ENCODE data around the gene ABHD14A.

Gene ABHD14A

DNA sequence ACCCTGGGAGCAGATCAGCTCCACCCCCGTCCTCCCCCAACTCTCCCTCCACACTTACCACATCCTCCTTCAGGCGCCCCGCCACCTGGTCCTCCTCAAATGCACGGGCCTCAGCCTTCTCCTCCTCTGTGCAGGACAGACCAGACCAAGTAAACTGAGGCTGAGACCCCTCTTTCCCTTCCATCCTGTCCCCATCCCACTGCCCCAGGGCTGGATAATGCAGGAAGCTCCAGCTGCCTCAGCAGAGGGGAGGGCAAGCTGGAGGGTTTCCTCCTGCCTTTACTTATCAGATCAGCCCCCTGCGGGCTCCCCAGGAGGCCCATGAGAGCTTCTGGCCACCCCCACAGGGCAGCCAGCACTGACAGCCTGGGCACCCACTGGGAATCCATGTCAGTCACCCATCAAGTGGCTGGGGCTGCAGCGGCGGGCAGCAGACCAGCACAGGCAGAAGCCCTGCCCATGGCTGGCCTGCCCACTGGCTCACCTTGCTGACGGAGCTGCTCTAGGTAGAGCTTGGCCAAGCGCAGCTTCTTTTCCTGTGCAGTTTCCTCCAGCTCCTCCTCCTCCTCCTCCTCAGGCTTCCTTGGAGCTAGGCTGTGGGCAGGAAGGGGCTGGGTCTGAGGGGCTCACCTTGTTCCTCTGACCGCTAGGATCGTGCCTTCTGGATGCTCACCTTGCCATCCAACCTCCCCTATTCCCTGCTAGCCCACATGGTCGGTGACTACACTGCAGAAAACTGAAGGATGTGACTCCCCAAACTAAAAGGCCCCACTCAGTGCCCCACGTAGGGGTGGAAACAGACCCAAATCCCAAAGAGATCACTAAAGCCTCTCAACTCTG lies 37.0 kb upstream of the ABHD14A start:
- Histone ChIP-seq H3K9me2 (replicated peaks; ENCODE audit: insufficient read depth, low read length) (no peaks in the 10 kb centered on the region), H3F3A (ENCODE audit: insufficient read depth, low read length) (no peaks in the 10 kb centered on the region), H3K79me2 (ENCODE audit: low read length) (peaks cover 44% of the 10 kb centered on the region), H3K4me1 (ENCODE audit: low read length) (peaks cover 10% of the 10 kb centered on the region), H3K4me3 (ENCODE audit: low read length) (no peak overlapping the region), H3K36me3 (replicated peaks; ENCODE audit: insufficient read depth, low read length) (peaks cover 5% of the 10 kb centered on the region; the same call in 1 of the 2 replicates), H3K9me3 (replicated peaks; ENCODE audit: insufficient read depth, low read length) (no peaks in the 10 kb centered on the region), H4K20me1 (ENCODE audit: insufficient read depth, low read length) (0 out of 2 replicates have a peak, but pooled peaks cover 2% of the 10 kb centered on the region), H2AFZ (ENCODE audit: low read length) (no peak overlapping the region), H3K27me3 (replicated peaks; ENCODE audit: insufficient read depth, low read length) (no peaks in the 10 kb centered on the region), H3K27ac (ENCODE audit: low read length) (no peak overlapping the region), H3K4me2 (ENCODE audit: low read depth, low read length) (no peak overlapping the region), H3K9ac (ENCODE audit: low read length) (no peak overlapping the region)
- no peak for DNase-seq
- TF ChIP-seq EZH2 (optimal IDR thresholded peaks at IDR 0.05; ENCODE audit: low read depth, low read length) (no peak), EZH2phosphoT487 (IDR thresholded peaks at IDR 0.05; ENCODE audit: low read length) (no peak)
- TF ChIP-seq, protein P1, sequence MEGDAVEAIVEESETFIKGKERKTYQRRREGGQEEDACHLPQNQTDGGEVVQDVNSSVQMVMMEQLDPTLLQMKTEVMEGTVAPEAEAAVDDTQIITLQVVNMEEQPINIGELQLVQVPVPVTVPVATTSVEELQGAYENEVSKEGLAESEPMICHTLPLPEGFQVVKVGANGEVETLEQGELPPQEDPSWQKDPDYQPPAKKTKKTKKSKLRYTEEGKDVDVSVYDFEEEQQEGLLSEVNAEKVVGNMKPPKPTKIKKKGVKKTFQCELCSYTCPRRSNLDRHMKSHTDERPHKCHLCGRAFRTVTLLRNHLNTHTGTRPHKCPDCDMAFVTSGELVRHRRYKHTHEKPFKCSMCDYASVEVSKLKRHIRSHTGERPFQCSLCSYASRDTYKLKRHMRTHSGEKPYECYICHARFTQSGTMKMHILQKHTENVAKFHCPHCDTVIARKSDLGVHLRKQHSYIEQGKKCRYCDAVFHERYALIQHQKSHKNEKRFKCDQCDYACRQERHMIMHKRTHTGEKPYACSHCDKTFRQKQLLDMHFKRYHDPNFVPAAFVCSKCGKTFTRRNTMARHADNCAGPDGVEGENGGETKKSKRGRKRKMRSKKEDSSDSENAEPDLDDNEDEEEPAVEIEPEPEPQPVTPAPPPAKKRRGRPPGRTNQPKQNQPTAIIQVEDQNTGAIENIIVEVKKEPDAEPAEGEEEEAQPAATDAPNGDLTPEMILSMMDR (IDR thresholded peaks at IDR 0.05; ENCODE audit: low read length), result no peak

DNA sequence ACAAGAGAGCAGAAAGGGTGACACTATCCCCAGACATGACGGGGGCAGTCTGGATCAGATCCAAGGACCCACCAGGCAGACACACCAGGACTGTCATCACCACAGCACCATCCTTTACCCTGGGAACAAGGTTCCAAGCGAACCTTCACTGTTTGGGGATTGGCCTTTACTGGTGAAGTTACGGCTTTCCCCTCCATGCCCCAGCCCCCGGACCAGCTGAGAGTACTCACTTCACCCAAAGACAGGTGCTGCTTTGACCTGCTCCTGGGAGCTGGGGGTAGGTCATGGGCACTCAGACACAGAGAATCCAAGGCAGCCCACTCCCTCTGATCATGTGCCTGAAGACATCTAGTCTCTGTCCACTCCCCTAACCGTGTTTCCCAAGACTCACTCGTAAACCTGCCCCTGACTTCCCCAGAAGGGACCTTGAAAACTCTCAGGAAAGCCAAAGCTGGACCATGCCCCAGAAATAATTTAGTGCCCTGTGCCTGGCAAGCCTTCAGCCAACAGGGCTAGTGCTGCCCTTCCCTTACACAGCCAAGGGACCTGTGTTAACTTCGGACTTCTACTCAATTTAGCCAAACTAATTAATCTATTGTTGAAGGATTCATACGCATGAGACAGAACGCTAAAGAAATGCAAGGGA lies 36.0 kb upstream of the ABHD14A start:
- H2AFZ ChIP-seq (ENCODE audit: low read length), result no peak overlapping the region
- H3K9me3 ChIP-seq (replicated peaks; ENCODE audit: insufficient read depth, low read length), result no peaks in the 10 kb centered on the region
- H3K4me1 ChIP-seq (ENCODE audit: low read length), result peaks cover 15% of the 10 kb centered on the region
- TF ChIP-seq EZH2phosphoT487 (IDR thresholded peaks at IDR 0.05; ENCODE audit: low read length) (no peak), EZH2 (optimal IDR thresholded peaks at IDR 0.05; ENCODE audit: low read depth, low read length) (no peak)
- TF ChIP-seq, protein P1 (IDR thresholded peaks at IDR 0.05; ENCODE audit: low read length), result no peak
- H3K4me2 ChIP-seq (ENCODE audit: low read depth, low read length), result no peak overlapping the region
- peaks cover 44% of the 10 kb centered on the region for H3K79me2 ChIP-seq (ENCODE audit: low read length)
- H3F3A ChIP-seq (ENCODE audit: insufficient read depth, low read length), result no peaks in the 10 kb centered on the region
- no peak overlapping the region for H3K27ac ChIP-seq (ENCODE audit: low read length)
- peaks cover 5% of the 10 kb centered on the region; the same call in 1 of the 2 replicates for H3K36me3 ChIP-seq (replicated peaks; ENCODE audit: insufficient read depth, low read length)
- no peak overlapping the region for H3K4me3 ChIP-seq (ENCODE audit: low read length)
- no peaks in the 10 kb centered on the region for H3K27me3 ChIP-seq (replicated peaks; ENCODE audit: insufficient read depth, low read length)
- DNase-seq, result no peak
- H4K20me1 ChIP-seq (ENCODE audit: insufficient read depth, low read length), result 0 out of 2 replicates have a peak, but pooled peaks cover 2% of the 10 kb centered on the region
- no peaks in the 10 kb centered on the region for H3K9me2 ChIP-seq (replicated peaks; ENCODE audit: insufficient read depth, low read length)
- H3K9ac ChIP-seq (ENCODE audit: low read length), result no peak overlapping the region

DNA sequence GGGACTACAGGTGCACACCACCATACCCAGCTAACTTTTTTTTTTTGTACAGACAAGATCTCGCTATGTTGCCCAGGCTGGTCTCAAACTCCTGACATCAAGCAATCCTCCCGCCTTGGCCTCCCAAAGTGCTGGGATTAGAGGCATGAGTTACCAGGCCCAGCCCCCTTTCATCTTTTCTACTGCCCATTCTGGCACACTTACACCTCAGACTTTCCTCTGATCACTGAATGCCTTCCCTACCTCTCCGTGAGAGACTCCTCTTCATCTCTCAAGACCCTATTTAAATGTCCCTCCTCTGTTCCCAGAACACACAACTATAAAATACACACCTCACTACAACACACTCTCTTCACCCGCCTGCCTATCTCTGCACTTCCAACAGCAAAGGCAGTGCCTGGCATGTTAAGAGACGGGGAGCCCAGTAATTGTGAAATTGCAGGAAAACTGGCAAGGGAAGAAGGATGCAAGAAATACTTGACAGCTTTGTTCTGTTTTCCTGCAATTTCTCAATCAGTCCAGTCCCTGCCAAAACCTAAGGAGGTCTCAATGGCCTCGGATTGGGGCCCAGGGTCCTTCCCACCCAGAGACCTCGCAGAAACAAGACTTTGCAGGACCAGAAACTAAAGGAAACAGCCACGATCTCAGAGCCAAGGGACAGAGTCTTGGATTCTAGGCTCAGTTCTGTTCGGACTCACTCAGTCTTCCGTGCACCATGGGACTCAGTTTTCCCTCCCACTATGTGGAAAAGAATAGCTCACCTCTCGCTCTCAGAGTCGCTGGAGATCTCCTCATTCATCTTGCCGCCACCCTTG lies 34.0 kb upstream of the ABHD14A start:
- H3K27ac ChIP-seq (ENCODE audit: low read length), result no peak overlapping the region
- peaks cover 5% of the 10 kb centered on the region; the same call in 1 of the 2 replicates for H3K36me3 ChIP-seq (replicated peaks; ENCODE audit: insufficient read depth, low read length)
- peaks cover 44% of the 10 kb centered on the region for H3K79me2 ChIP-seq (ENCODE audit: low read length)
- peak overlapping the region; percentile 95 for H3K4me2 ChIP-seq (ENCODE audit: low read depth, low read length)
- peak overlapping the region; percentile 80 for H3K9ac ChIP-seq (ENCODE audit: low read length)
- no peaks in the 10 kb centered on the region for H3K9me3 ChIP-seq (replicated peaks; ENCODE audit: insufficient read depth, low read length)
- TF ChIP-seq EZH2 (optimal IDR thresholded peaks at IDR 0.05; ENCODE audit: low read depth, low read length) (no peak), EZH2phosphoT487 (IDR thresholded peaks at IDR 0.05; ENCODE audit: low read length) (no peak)
- TF ChIP-seq, protein P1 (IDR thresholded peaks at IDR 0.05; ENCODE audit: low read length), result no peak
- H2AFZ ChIP-seq (ENCODE audit: low read length), result peak overlapping the region; percentile 54
- H3F3A ChIP-seq (ENCODE audit: insufficient read depth, low read length), result no peaks in the 10 kb centered on the region
- no peaks in the 10 kb centered on the region for H3K9me2 ChIP-seq (replicated peaks; ENCODE audit: insufficient read depth, low read length)
- no peaks in the 10 kb centered on the region for H3K27me3 ChIP-seq (replicated peaks; ENCODE audit: insufficient read depth, low read length)
- H4K20me1 ChIP-seq (ENCODE audit: insufficient read depth, low read length), result 0 out of 2 replicates have a peak, but pooled peaks cover 2% of the 10 kb centered on the region
- peaks cover 15% of the 10 kb centered on the region for H3K4me1 ChIP-seq (ENCODE audit: low read length)
- no peak for DNase-seq
- peak overlapping the region; percentile 83 for H3K4me3 ChIP-seq (ENCODE audit: low read length)

All from MM.1S (cell line).